Hematopoietic multipotent progenitor cell treated with erythropoietin and hydrocortisone succinate and interleukin-3 and kit ligand, for 6 days (in vitro differentiated cells): ENCODE results near the gene POLE4.

ENCODE experiments used
- DNase-seq: peaks from one replicate; pipeline ENCODE4 v3.0.0-alpha.2; 2015

The POLE4 gene, protein sequence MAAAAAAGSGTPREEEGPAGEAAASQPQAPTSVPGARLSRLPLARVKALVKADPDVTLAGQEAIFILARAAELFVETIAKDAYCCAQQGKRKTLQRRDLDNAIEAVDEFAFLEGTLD

GRCh38 chr2:74958274-74959105, at the start of gene POLE4:
POLE4 (plus strand) TSS chr2:74958643; CDS start chr2:74958680, 37 bp downstream.
- DNase-seq: peak; percentile 93

GRCh38 chr2:74908748-74909444, 49.5 kb upstream of the POLE4 start:
- no peak for DNase-seq

- DNase-seq: no peak
Measured at GRCh38 chr2:74910245-74910644, 48.2 kb upstream of the POLE4 start.

GRCh38 chr2:74911061-74911460, 47.4 kb upstream of the POLE4 start:
- DNase-seq: no peak

- DNase-seq: no peak
Measured at GRCh38 chr2:74915743-74916142, 42.7 kb upstream of the POLE4 start.

GRCh38 chr2:74916394-74916793, 42.0 kb upstream of the POLE4 start:
- no peak for DNase-seq

DNA sequence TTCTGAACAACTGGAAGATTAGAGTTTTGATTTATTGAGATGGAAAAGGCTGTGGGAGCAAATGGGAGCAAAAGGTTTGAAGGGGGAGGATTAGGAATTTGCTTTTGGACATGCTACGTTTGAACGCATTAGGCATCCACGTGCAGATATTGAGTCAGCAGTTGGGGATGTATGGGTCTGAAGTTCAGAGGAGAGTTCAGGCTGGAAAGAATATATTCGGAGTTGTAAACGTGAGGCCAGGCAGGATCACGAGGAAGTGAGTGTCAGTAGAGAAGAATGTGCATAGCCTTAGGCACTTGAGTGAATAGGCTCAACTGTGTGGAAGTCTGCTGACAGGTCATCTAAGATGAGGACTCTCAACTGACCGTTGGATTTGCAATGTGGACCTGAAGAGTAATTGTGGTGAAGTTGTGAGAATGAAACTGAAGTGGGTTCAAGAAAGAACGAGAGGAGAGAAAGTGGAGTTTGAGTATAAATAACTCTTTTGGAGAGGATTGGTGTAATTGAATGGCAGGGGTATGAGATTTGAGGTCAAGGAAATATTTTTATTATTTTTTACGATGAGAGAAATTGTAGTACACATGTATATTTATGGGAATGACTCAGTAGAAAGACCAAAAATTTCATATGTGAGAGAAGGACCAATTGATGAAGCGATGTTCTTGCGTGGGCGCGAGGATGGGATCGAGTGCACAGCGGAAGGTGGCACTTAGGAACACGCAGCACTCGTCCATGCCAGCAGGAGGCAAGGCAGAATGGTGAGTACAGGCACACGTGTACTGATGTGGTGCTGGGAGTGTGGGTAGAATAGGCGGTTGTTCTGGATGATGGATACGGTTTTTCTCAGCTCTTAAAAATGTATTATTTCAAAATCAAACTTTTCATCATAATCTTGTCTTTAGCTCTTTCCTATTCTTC, 40.5 kb upstream of the POLE4 start:
- DNase-seq: no peak

GRCh38 chr2:74919827-74920226, 38.6 kb upstream of the POLE4 start:
- DNase-seq: peak; percentile 73

DNA sequence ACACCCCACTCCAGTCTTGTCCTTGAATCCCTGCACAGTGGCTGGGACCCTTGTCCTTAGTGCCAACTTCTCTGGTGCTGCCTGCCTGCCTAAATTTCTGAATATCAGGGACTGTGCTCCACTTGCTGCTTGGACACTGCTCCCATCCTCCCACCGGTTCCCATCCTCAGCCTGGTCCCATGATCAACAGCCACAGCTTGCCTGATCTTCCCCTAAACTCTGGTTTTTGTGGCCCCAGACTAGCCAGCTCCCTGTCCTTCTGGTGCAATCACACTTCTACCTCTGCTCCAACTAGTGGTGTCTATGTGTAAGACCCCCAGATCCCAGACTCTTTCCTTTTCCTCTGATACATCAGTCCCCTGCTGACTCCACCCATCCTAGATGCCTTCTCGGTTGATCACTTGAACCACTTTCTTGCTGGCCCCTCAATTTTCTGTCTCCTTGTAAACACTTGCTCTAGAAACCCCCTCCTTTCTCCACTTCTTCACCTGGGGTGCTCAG, 37.2 kb upstream of the POLE4 start:
- DNase-seq: no peak

DNA sequence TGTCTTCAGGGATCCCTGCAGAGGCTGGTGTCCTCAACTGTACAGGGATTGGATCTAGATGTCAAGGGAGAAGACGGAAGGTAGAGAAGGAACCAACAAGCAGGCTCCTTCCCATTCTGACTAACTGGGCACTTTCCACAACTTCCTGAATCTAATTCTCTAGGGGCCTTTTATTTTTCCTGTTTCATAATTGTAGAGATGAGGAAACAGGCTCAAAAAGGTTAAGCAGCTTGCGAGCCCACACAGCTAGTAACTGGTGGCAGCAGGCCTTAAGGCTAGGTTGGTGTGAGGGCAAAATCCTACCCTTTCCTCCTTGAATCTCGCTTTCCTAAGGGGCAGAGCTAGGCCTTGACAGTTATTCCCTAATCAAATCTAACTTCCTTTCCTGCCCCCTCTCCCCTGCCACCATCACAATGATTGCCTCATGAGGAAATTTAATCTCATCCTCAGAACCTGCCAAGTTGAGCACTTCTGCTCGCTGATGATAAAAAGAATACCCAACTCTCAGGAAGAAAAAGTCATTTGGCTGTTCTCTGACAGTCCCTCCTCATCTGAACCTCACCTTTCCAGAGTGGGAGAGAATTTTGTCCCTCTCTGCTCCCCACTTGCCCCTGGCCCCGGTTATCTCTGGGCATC, 35.7 kb upstream of the POLE4 start:
- DNase-seq: peak; percentile 41

DNA sequence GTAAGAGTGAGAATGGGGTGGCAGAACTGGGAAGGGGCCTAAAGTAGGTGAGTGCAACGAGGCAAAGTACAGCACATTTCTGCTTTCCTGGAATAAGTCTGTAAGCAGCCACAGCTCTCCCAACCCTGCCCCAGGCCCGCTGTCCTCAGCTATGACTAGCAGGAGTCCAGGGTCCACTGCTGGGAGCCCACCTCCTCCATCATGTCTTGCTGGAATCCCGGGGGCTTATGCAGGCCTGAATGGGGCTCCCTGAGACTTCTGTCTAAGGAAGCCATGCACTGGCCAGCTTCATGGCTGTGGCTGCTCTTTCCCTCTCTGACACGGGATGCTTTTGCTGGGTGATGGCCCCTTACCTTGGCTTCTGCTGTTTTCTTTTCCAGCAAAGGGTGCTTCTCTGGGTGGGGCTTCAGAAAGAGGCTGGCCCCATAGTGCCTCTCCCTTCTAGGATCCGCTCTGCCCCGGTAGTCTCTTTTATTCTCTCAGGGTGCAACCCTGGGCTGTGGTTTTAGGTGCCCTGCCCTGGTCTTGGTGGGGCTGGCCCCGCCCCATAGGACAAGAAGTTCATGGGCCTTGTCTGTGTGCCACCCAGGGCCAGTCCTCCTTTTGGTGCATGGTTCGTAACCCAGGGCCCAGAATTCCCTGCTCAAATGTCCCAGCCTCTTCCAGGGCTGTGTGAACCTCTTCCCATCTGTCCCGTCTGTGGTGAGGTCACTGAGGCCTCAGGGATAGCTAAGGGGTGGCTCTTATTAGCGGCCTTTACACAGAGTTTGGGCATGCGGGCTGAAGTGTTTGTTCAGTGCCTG, 33.8 kb upstream of the POLE4 start:
- no peak for DNase-seq

DNA sequence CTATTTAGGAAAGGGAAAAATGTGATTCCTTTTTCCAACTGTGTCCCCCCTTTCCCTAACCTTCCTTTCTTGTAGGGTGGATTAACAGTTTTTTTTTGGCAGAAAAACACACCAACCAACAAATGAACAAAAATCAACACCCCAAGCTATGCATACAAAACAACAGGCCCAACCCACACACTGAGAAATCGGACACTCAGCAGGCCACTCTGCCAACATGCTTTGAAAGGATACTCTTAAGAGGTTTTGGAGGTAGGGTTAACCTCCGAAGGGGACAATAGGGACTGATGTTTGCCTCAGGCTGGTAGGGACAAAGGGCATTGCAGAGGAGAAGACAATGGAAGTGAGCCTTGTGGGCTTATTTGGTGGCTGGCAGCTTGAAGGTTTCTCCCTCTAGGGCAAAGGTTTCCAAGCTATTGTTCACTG, 33.1 kb upstream of the POLE4 start:
- DNase-seq: no peak

- no peak for DNase-seq
Measured at GRCh38 chr2:74927621-74928020, 30.8 kb upstream of the POLE4 start.

DNA sequence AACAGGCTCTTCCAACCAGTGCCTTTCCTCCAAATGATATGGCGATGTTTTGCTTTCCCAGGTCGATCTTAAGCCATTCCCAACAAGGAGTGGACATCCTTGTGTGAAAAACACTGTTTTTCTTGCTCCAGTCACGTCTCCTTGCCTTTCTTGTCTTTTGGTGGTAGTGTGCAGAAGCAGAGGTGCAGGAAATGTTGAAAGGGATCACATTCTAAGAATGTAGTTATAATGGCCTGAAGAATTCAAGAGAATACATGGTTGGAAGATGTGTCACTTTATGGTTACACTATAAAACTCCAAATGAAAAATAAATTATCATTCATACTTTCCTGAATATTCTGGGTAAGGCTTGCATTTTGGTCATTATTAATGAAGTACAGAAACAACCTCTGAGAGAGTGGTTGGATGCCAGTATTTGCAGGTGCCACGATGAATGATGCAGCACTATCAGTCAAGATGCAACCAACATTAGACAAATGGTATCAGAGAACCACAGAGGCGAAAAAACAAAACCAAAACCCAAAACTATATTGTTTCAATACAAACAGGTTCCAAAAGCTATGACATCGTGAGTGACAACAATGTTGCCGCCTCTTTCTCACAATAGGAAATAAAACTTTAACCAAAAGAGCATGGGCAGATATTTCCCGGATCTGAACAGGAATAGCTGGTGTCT, 27.5 kb upstream of the POLE4 start:
- DNase-seq: no peak

GRCh38 chr2:74931940-74932339, 26.5 kb upstream of the POLE4 start:
- no peak for DNase-seq

- no peak for DNase-seq
Measured at GRCh38 chr2:74935975-74936391, 22.5 kb upstream of the POLE4 start.

DNA sequence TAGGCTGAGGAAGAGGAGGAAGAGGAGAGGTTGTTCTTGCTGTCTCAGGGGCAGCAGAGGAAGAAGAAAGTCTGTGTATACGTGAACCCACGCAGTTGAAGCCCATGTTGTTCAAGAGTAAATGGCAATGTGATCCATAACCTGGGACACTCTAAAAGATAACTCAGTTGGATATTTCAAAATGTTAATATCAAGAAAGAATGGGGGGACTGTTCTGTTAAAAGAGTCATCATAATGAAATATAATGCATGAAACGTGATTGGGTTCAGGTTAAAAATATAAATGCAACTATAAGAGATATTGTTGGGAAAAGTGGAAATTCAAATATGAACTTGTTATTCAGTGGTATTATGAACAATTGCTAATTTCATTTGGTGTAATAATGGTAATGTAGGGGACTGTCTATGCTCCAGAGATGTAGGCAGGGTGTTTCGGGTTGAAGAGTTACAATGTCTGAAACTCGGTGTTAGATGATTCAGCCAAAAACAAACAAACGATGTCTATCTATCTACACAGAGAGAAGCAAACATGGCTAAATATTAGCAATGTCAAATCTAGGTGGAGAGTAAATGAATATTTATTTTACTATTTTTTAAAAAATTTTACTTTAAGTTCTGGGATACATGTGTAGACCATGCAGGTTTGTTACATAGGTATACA, 21.1 kb upstream of the POLE4 start:
- DNase-seq: no peak

DNA sequence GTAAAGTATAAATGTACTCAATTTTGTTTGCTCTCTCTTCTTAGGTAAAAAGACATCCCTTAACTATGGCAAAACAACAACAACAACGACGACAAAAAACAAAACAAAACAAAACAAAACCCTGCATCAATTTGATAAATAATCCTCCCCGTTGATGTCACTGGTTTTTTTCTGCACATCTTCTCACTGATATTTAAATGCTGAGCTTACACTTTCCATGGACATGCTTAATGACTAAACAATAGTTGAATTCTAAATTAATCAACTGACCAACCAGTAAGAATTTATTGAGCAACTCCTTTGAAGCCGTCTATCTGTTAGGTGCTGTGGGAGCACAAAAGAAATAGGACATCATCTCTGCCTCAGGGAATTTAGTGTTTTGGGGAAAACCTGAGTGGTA, 20.2 kb upstream of the POLE4 start:
- DNase-seq: no peak

- no peak for DNase-seq
Measured at GRCh38 chr2:74939919-74940812, 18.3 kb upstream of the POLE4 start.
